ENCODE data around the gene GAB4.

The GAB4 gene

DNA sequence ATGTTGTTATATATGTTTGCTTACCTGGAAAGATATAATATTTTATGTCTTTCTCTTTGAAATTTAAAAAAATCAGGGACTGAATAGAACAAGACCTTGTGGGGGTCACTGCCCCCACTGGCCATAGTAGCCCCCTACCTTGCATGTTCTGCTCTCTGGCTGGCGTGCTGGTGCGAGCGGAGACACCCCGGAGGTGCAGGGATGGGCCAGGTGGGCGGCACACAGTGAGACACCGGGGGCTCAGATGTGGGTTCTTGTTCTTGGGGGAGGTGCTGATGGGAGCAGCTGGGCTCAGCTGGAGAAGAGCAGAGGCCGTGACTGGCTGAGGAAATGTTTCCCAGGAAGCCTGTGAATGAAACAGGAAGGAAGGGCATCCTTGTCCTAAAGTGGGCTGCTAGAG lies 20.2 kb downstream of the GAB4 start:
- no peak for DNase-seq (ENCODE audit: low spot score)

- no peak for DNase-seq (ENCODE audit: low spot score)
Measured at GRCh38 chr22:16975155-16975885, 32.7 kb downstream of the GAB4 start.

DNA sequence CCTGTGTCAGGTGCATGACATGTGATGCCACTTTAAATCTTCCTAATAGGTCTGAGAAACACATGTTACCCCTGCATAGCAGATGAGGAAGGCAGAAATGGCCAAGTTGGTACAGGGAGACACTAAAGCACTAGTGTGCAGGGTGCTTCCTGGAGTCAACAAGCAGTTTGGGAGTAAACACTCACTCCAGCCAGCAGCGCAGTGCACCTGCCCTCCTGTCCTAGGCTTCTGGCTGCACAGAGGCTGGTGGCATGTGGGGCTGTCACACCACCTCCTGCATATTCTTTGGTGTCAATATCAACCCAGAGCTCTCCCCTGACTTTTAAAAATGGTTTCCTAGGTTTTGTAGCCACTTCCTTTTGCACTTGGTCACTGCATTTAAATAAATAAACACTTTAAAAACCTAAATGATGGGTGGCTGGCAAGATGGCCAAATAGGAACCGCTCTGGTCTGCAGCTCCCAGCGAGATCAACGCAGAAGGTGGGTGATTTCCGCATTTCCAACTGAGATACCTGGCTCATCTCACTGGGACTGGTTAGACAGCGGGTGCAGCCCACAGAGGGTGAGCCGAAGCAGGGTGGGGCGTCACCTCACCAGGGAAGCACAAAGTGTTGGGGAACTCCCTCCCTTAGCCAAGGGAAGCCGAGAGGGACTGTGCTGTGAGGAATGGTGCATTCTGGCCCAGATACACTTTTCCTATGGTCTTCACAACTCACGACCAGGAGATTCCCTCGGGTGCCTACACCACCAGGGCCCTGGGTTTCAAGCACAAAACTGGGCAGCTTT lies 33.5 kb downstream of the GAB4 start:
- no peak for DNase-seq (ENCODE audit: low spot score)

GRCh38 chr22:16973591-16974297 lies 34.3 kb downstream of the GAB4 start:
- DNase-seq (ENCODE audit: low spot score) = no peak

- DNase-seq (ENCODE audit: low spot score) = no peak
Measured at GRCh38 chr22:16972311-16972710, 35.7 kb downstream of the GAB4 start.

DNA sequence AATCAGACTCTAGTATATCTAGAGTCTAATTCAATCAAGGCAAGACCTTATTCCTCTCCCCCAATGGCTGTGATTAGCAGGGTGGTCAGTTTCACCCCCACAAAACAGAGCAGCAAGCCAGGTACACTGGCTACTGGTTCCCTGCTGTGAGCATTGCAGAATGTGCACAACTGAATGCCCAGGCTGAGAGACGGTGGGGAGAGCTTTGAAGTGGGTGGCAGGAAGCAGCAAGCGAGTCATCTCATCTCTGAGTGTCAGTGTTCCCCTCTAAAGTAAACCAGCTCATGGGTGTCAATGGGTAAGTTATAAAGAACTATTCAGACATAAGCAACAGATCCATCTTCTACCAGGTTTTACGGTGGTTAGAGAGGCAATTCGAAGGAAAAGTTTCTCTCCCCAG lies 37.6 kb downstream of the GAB4 start:
- no peak for DNase-seq (ENCODE audit: low spot score)

GRCh38 chr22:16969508-16970327 lies 38.3 kb downstream of the GAB4 start:
- DNase-seq (ENCODE audit: low spot score) = no peak

GRCh38 chr22:16968218-16968595 lies 39.8 kb downstream of the GAB4 start:
- DNase-seq (ENCODE audit: low spot score) = no peak

GRCh38 chr22:16967453-16968217 lies 40.4 kb downstream of the GAB4 start:
- DNase-seq (ENCODE audit: low spot score) = no peak

DNA sequence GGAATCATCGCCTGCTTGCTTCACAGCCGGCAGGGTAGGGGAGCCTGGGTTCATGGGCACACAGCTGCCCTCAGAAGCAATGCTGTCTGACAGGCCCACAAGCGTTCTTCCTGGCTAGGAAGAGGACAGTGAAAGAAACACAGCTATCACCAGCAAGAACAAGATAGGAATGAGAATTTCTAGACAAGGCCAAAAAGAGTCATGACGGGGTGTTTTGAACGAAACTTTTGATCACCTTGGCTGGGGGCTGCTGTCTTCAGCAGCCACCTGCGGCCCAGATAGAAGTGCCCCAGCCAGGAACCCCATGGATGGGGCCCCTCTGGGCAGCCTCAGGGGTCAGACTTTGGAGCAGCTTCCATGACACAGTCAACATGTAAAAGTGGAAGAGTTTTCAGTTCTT lies 41.8 kb downstream of the GAB4 start:
- DNase-seq (ENCODE audit: low spot score) = no peak

- no peak for DNase-seq (ENCODE audit: low spot score)
Measured at GRCh38 chr22:16965560-16965959, 42.5 kb downstream of the GAB4 start.

DNA sequence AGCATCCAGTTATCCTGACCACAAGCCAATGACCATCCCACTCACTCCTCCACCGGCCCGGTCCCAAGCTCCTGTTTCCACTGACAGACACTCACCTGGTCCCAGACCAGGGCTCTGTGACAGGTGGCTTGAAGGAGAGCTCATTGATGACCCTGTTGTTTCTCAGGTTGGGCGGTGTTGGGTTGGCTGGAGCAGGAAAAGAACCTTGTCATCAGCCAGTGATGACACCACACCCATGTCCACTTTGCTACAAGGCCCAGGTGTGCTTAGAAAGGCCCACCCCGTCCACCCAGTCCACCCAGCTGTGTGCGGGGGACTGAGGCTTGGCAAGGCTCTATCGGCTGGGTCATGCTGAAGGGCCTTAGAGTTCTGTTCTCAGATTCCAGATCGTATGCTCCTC lies 42.9 kb downstream of the GAB4 start:
- no peak for DNase-seq (ENCODE audit: low spot score)

DNA sequence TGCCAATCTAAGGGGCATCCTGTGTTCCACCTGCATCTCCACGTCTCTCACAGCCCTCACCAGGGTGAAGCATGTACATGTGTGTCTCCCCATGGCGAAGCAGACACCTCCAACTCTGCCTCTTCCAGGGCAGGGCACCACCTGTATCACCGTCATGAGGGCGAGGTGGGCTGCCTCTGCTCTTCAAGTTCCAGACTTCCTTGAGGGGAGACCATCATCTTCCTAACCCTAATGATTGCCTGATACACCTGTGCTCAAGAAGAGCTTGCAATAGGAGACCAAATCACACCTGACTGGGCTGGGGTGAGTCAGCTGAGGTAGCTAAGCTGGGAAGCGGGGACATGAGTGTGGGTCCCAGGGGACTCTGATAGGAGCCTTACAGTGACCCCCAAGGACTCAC lies 43.7 kb downstream of the GAB4 start:
- no peak for DNase-seq (ENCODE audit: low spot score)

- no peak for DNase-seq (ENCODE audit: low spot score)
Measured at GRCh38 chr22:16963189-16963945, 44.7 kb downstream of the GAB4 start.

DNA sequence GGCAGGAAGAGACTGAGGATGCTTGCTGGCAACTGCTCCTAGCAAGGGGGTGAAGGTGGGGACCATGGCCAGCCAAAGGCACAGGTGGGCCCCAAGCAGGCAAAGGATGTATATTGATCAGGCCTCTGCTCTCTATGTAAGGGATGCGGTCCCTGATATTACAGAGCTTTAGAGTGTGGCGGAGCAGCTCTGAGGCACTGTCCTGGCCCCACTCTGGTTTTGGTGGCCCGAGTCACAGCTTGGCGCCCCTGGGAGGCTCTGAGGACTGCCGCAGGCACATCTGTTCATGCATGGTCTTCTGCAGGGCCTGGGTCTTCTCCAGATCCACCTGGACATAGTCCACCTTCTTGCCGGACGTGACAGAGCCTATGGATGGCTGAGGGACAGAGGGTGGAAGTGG lies 45.5 kb downstream of the GAB4 start:
- DNase-seq (ENCODE audit: low spot score) = no peak

DNA sequence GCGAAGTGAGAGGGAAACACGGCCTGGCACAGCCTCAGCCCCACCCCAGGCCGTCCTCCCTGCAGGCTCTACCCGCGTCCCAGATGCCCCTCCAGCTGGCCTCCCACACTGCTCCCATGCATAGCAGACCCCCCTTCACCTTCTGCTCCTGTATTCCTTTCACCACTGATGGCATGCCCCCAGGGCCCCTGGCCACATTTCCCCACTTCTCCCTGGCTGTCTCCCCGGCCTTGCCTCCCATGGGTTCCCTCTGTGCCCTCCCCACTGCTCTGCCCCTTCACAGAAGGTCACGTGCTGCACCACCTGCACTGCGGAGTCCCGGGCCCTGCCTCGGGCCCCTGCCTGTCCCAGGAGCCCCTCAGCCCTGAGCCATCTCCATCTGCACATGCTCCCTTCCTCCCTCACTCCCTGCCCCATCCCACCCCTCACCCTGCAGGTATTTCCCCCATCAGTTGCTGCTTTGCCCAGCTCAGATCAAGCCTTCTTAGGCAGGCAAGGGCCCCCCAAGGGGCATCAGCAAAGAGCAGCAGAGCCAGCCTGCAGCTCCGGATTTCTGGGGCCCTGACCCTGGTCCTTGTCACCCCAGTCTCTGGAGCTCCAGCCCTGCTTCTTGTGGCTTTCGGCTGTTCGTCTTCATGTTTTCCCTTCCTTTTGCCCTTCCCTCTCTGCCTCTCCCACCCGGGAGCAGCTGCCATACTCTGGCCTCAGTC lies 46.4 kb downstream of the GAB4 start:
- DNase-seq (ENCODE audit: low spot score) = no peak

DNA sequence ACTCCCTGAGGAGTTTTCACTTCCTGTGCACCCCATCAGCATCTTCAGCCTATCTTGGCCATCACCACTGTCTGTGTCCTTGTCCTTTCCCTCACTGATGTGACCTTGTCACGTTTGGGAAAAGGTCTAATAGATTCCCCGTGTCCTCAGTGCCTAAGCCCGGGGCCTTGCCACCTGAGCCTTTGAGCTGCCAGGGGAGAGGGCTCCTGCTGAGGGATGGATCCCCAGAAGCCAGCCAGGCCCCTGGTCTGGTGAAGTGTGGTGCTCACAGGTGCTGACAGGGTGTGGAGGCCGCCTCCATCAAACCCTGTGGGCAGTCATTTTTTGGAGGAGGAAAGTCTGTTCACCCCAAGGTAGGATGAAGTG lies 47.2 kb downstream of the GAB4 start:
- DNase-seq (ENCODE audit: low spot score) = no peak

- DNase-seq (ENCODE audit: low spot score) = no peak
Measured at GRCh38 chr22:16960220-16960883, 47.7 kb downstream of the GAB4 start.

- DNase-seq (ENCODE audit: low spot score) = no peak
Measured at GRCh38 chr22:16959345-16959930, 48.6 kb downstream of the GAB4 start.
